Ovary (tissue), 9 donors: Measurements from ENCODE around the gene RAD23B. TPM values are rescaled to one million over a fixed set of nuclear protein-coding genes. Genes with fewer than 3 reads are reported as not detected.

Experiments
- DNase-seq, 5 donors: peaks; one replicate each; pipeline ENCODE4 v3.0.0-alpha.2; 2019 to 2020
- H3K27ac ChIP-seq, 2 donors: fragments of 200-600 bp; one replicate each; pipeline versions ENCODE4 v1.5.1 to v1.8.0; 2019 to 2022
- H3K27me3 ChIP-seq: fragments of 200-600 bp; one replicate; pipeline ENCODE4 v1.8.0; 2022
- H3K36me3 ChIP-seq: fragments of 200-600 bp; sonication (generic); one replicate; pipeline ENCODE4 v1.5.1; 2019
- H3K4me1 ChIP-seq: one replicate; pipeline ENCODE4 v1.8.1; 2013; ENCODE audit warnings: mild to moderate bottlenecking, moderate library complexity; ENCODE audit not compliant: insufficient read depth
- H3K4me3 ChIP-seq: fragments of 200-600 bp; sonication (generic); one replicate; pipeline ENCODE4 v1.5.1; 2017
- H3K9me3 ChIP-seq, 2 donors: fragments of 200-600 bp in 1 of 2; sonication (generic) in 1 of 2; one replicate each; pipeline versions ENCODE4 v1.5.1 to v1.8.1; 2013 to 2019; ENCODE audit warnings: mild to moderate bottlenecking in 1 of 2, moderate library complexity in 1 of 2
- EP300 ChIP-seq: sonication (generic); formaldehyde crosslinking; IDR thresholded peaks from one replicate; pipeline ENCODE4 v1.6.1; 2017; ENCODE audit warnings: antibody characterized with exemption
- POLR2A ChIP-seq: fragments of 450-650 bp; IDR thresholded peaks from one replicate; pipeline ENCODE4 v1.6.1; 2017; ENCODE audit warnings: antibody characterized with exemption, mild to moderate bottlenecking, moderate library complexity
- WGBS, 3 donors: extraction: QIAGEN DNeasy Blood & Tissue Kit in 1 of 3; methylation state at CpG; one replicate each; pipeline versions ENCODE4 v1.1.5 to v1.1.7; 2013 to 2017; 5-methylcytosine and 5-hydroxymethylcytosine counted together
- intact Hi-C, 4 donors: fragments of 100-400 bp; cut with DNase I; formaldehyde crosslinking; loops; one replicate each; pipeline versions ENCODE4 v1.11.0 to v1.15.1; 2022 to 2023
- polyA plus RNA-seq, 2 donors: library from polyadenylated mRNA; stranded (reverse); fragments of 200-250 nt in 1 of 2; fragments of 350-450 nt in 1 of 2; fragmentation: Illumina TruSeq in 1 of 2; extraction: RNeasy Lipid Tissue Mini Kit (QIAGEN cat#74804) in 1 of 2; gene quantifications; one replicate each; pipeline ENCODE4 v1.2.3, GENCODE V29; 2013 to 2014
- total RNA-seq, 7 donors: library from RNA; depleted of rRNA in 2 of 7; stranded (reverse); fragments of >200 nt in 2 of 7; fragmentation: NEBNext Ultra II Directional in 3 of 7; extraction: Animal tissue kit (Norgen Biotek cat#: 25700) in 3 of 7; gene quantifications; one replicate each; pipeline versions ENCODE4 v1.1.0 to v1.2.4, GENCODE V29; 2016 to 2023
- TF ChIP-seq, protein P1 (sequence below), 3 donors: fragments of 450-650 bp in 2 of 3; fragments of 200-600 bp in 1 of 3; IDR thresholded peaks; one replicate each; pipeline versions ENCODE4 v1.5.1 to v1.8.0; 2016 to 2022; ENCODE audit warnings: antibody characterized with exemption in 3 of 3, mild to moderate bottlenecking in 1 of 3
- donor health status: DM: no; HTN: no; CAD: no; lungs with moderate emphysema.
- donor health status: DM: no; HTN: no; CAD: no.
- donor health status: Bipolar disorder and iron deficiency.
- donor health status: DM: yes; HTN: yes; CAD: no.
- donor health status: DM: no; HTN: no; CAD: no.
- donor health status: DM: yes; HTN: yes; CAD: no.

Gene RAD23B
- total and polyA plus RNA-seq, 9 donors = 42.8 to 101 (median 81.3) TPM

DNA sequence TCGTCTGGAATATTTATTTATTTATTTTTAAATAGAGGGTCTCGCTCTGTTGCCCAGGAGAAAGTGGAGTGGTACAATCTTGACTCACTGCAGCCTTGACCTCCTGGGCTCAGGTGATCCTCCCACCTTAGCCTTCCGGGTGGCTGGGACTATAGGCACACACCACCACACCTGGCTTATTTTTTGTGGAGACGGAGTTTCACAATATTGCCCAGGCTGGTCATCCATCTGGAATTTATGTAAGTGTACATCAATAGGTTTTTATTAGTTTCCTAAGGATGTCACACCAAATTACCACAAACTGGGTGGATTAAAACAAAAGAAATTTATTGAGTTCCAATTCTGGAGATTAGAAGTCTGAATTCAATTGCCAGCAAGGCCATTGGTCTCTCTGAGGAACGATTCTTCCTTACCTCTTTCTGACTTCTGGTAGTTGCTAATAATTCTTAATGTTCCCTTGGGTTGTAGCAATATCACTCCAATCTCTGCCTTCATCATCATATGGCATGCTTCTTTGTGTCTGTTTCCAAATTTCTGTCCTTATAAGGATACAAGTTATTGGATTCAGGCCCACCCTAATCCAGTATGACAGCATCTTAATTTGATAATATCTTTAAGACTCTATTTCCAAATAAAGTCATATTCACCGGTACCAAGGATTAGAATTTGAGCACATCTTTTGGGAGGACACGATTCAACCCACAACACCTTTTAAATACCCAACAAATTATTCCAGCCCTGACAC is 16.3 kb upstream of the RAD23B start:
- H3K36me3 ChIP-seq = no peaks in the 10 kb centered on the region
- H3K4me3 ChIP-seq = no peak overlapping the region
- WGBS, 3 donors = 89 to 90% (median 89%) methylated on average over 7 of the region's 7 CpGs
- H3K4me1 ChIP-seq = peaks cover 5% of the 10 kb centered on the region
- TF ChIP-seq EP300 (no peak), POLR2A (no peak)
- TF ChIP-seq, protein P1, sequence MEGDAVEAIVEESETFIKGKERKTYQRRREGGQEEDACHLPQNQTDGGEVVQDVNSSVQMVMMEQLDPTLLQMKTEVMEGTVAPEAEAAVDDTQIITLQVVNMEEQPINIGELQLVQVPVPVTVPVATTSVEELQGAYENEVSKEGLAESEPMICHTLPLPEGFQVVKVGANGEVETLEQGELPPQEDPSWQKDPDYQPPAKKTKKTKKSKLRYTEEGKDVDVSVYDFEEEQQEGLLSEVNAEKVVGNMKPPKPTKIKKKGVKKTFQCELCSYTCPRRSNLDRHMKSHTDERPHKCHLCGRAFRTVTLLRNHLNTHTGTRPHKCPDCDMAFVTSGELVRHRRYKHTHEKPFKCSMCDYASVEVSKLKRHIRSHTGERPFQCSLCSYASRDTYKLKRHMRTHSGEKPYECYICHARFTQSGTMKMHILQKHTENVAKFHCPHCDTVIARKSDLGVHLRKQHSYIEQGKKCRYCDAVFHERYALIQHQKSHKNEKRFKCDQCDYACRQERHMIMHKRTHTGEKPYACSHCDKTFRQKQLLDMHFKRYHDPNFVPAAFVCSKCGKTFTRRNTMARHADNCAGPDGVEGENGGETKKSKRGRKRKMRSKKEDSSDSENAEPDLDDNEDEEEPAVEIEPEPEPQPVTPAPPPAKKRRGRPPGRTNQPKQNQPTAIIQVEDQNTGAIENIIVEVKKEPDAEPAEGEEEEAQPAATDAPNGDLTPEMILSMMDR (IDR thresholded peaks at IDR 0.05) = no peak
- DNase-seq = no peak
- H3K27me3 ChIP-seq = no peaks in the 10 kb centered on the region
- intact Hi-C loops = no loop called here
- no peaks in the 10 kb centered on the region for H3K9me3 ChIP-seq
- H3K27ac ChIP-seq = no peak overlapping the region

DNA sequence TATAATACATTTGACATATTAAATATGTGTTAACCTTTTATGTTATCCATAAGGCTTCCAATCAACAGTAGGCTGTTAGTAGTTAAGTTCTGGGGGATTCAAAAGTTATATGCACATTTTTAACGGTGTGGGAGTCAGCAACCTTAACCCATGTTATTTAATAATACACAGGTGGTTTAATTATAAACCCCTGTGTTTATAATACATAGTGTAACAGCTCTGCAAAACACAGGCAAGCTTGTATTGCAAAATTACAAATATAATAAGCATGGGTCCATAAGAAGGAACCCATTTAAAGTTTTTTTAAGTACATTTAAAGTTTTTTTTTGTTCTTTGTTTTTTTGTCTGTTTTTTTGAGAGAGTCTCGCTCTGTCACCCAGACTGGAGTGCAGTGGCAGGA is 14.5 kb upstream of the RAD23B start:
- intact Hi-C loops = no loop called here

DNA sequence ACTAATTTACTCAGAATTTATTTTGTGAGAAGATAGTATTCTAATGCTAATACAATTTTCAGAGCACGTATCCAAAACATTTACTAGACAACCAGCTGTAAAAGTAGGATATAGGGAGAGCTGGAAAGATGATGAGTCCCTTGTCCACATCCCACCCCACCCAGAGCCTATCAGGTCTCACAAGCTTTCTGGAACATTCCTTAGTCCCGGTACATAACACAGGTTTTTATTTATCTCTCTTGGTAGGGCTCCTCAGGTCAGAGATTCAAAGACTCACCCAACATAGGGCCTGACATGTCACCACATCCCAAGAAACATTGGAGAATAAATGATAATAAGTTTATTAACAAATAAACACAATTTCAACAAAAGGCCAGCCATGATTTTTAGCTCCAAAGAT is 13.8 kb upstream of the RAD23B start:
- intact Hi-C loops = no loop called here
- no peak for TF ChIP-seq EP300
- no peak for TF ChIP-seq POLR2A
- TF ChIP-seq, protein P1 (IDR thresholded peaks at IDR 0.05) = no peak
- 54 to 63% (median 54%) methylated on average over 2 of the region's 2 CpGs for WGBS, 3 donors
- DNase-seq = no peak
- Histone ChIP-seq H3K4me3 (no peak overlapping the region), H3K9me3 (no peaks in the 10 kb centered on the region), H3K27me3 (no peaks in the 10 kb centered on the region), H3K36me3 (no peaks in the 10 kb centered on the region), H3K27ac (peak overlapping the region in 1 of 2 donors; percentile 27), H3K4me1 (peaks cover 5% of the 10 kb centered on the region)

More for the DNA sequence above, 14.5 kb upstream of the RAD23B start:
- no peaks in the 10 kb centered on the region for H3K9me3 ChIP-seq
- no peaks in the 10 kb centered on the region for H3K27me3 ChIP-seq
- DNase-seq = no peak
- WGBS, 3 donors = 50 to 59% (median 50%) methylated on average over 2 of the region's 2 CpGs
- TF ChIP-seq, protein P1 (IDR thresholded peaks at IDR 0.05) = no peak
- TF ChIP-seq EP300 (no peak), POLR2A (no peak)
- no peak overlapping the region for H3K27ac ChIP-seq
- peaks cover 5% of the 10 kb centered on the region for H3K4me1 ChIP-seq
- no peak overlapping the region for H3K4me3 ChIP-seq
- no peaks in the 10 kb centered on the region for H3K36me3 ChIP-seq

DNA sequence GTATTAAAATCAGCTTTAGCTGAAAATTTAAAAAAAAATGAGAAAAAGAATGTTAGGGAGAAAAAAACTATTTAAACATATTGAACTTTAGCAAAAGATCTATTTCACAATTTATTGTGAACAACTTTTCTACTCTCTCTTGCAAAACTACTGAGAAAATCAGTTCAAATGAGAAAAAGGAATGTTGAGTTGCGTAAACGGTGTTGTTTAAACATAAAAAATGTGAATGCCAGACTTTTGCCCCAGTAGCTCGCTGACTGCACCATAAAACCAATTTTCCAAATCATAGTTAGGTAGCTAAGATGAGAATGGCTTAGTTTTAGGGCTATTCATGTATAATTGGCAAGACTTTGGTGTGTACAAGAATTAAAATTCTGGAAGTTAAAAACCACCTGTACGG is 13.4 kb upstream of the RAD23B start:
- Histone ChIP-seq H3K27me3 (no peaks in the 10 kb centered on the region), H3K4me1 (peaks cover 5% of the 10 kb centered on the region), H3K4me3 (no peak overlapping the region), H3K36me3 (no peaks in the 10 kb centered on the region), H3K27ac (no peak overlapping the region), H3K9me3 (no peaks in the 10 kb centered on the region)
- TF ChIP-seq EP300 (no peak), POLR2A (no peak)
- TF ChIP-seq, protein P1 (IDR thresholded peaks at IDR 0.05) = no peak
- intact Hi-C loops = no loop called here
- DNase-seq = no peak
- WGBS, 3 donors = 34 to 59% (median 37%) methylated on average over 4 of the region's 4 CpGs
